ENCODE measurements around the gene PRRT1B.

DNA sequence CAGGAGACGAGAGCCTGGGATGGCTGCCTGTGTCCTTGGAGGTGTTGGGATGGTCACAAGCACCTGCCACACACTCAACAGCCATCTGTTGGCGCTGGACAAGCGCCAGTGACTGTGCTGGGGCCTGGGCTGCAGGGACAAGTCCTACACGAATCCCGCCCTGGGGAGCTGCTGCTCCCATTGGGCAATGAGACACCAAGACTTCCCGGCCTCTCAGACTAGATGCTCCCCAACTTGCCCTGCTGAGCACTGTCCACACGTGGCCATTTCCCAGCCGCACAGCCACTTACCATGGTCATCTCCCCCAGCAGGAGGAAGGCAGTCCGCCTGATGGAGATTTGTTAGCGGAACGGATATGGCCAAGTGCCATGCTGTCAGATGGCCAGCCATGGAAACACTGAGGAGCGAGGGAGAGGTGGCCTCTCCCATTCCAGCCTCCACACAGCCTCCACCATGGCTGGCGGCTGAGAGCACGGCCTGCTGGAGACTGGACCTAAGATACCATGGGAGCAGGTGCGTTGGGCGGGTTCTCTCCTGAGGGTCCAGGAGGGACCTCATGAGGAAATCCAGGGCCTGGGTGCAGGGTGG, 43.9 kb downstream of the PRRT1B start:
- TF ChIP-seq EZH2 (IDR thresholded peaks at IDR 0.05; ENCODE audit: insufficient read depth, poor library complexity, severe bottlenecking), result no peak
- no peak for TF ChIP-seq EZH2phosphoT487 (IDR thresholded peaks at IDR 0.05; ENCODE audit: insufficient read depth, low read depth)
